GM06990 (cell line): ENCODE data around the gene SLC2A11.

ENCODE experiments used
- DNase-seq: peaks from one replicate; pipeline ENCODE4 v3.0.0-alpha.2; 2011; ENCODE audit not compliant: insufficient read length; ENCODE audit errors: extremely low read depth
- H3K27me3 ChIP-seq: replicated peaks from 2 replicates; pipeline ENCODE4 v1.6.0; 2011; ENCODE audit warnings: low read length; ENCODE audit not compliant: control insufficient read depth, insufficient read depth
- H3K36me3 ChIP-seq: 2 replicates; pipeline ENCODE4 v1.5.1; 2011; ENCODE audit warnings: low read length; ENCODE audit not compliant: control insufficient read depth, insufficient read depth
- H3K4me3 ChIP-seq: replicated peaks from 2 replicates; pipeline ENCODE4 v1.5.1; 2011; ENCODE audit warnings: low read depth, mild to moderate bottlenecking, control low read depth, low read length
- TF ChIP-seq, protein P1 (sequence below): IDR thresholded peaks from 2 replicates; pipeline ENCODE4 v1.5.1; 2011; ENCODE audit warnings: low read length, control low read depth, mild to moderate bottlenecking, inconsistent platforms; ENCODE audit not compliant: insufficient read depth, poor library complexity, severe bottlenecking

Gene SLC2A11

DNA sequence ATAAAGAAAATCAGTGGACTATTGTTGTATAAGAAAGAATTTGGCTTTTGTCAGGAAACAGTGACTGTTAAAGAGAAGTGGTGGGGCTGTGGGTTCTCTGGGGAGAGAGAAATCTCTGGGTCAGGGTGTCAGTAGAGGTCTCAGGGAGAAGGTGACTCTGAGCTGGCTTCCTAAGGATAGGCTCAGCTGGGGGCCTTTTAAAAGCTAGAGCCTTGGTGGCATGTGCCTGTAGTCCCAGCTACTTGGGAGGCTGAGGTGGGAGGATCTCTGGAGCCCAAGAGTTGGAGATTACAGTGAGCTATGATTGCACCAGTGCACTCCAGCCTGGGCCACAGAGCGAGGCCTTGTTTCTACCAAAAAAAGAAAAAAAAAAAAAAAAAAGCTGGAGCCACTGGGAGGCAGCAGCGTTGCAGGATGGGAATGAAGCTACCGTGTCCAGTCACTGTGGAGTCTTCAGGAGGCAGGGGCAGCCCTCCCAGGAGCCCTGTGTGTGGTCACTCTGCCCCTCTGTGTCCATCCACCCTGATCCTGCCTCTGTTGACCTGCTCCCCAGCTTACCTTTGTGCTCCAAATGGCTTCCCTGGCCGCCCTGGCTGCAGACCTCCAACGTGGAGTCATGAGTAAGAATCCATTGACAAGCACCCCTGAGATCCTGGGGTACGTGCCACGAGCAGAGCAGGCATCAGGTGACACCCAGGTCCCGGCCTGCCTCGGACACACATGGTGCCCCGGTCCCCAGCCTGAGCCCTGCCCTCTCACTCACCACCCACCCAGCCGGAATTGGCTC, 31.1 kb downstream of the SLC2A11 start:
- H3K36me3 ChIP-seq = no peaks in the 10 kb centered on the region; the same call in 1 of the 2 replicates
- DNase-seq = no peak
- TF ChIP-seq, protein P1, sequence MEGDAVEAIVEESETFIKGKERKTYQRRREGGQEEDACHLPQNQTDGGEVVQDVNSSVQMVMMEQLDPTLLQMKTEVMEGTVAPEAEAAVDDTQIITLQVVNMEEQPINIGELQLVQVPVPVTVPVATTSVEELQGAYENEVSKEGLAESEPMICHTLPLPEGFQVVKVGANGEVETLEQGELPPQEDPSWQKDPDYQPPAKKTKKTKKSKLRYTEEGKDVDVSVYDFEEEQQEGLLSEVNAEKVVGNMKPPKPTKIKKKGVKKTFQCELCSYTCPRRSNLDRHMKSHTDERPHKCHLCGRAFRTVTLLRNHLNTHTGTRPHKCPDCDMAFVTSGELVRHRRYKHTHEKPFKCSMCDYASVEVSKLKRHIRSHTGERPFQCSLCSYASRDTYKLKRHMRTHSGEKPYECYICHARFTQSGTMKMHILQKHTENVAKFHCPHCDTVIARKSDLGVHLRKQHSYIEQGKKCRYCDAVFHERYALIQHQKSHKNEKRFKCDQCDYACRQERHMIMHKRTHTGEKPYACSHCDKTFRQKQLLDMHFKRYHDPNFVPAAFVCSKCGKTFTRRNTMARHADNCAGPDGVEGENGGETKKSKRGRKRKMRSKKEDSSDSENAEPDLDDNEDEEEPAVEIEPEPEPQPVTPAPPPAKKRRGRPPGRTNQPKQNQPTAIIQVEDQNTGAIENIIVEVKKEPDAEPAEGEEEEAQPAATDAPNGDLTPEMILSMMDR = no peak
- H3K27me3 ChIP-seq = no peaks in the 10 kb centered on the region
- no peak overlapping the region for H3K4me3 ChIP-seq

DNA sequence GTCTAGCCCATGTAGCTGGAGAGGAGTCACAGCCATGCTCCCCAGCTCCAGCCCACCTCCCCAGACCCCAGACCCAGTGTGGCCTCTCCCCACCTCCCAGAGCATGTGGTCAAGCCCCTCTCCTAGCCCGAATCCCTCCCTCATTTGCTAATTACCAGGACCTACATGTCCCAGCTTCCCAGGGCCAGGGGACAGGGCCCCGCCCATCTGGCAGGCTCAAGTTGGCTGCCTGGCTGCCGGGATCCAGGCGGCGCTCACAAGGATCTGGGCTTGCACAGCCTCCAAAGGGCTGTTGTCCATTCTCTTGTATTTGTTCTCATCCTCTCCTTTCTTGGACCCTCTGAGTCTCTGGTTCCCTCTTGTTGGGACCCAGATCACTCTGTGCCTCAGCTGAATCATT, 31.9 kb downstream of the SLC2A11 start:
- H3K27me3 ChIP-seq = no peaks in the 10 kb centered on the region
- no peak for DNase-seq
- no peaks in the 10 kb centered on the region; the same call in 1 of the 2 replicates for H3K36me3 ChIP-seq
- TF ChIP-seq, protein P1 = no peak
- H3K4me3 ChIP-seq = no peak overlapping the region

DNA sequence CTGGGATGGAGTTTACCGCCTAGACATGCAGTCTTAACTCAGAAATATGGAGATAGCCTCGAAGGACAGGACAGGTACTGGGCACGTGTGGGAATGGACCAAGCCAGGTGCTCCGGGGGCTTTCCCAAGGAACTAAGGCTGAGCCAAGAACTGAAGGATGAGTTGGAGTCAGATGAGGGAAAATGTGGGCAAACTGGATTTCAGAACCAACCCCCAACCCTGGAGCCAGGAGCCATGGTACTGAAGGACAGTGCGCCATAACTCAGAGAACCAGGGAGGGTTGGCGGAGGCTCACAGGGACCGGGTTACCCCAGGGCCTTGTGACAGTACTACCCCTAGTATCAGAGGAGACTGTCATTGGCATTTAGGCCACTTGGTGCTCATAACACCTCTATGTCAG, 34.1 kb downstream of the SLC2A11 start:
- no peaks in the 10 kb centered on the region for H3K27me3 ChIP-seq
- no peak for DNase-seq
- TF ChIP-seq, protein P1 = no peak
- peaks cover 6% of the 10 kb centered on the region for H3K36me3 ChIP-seq
- no peak overlapping the region for H3K4me3 ChIP-seq

DNA sequence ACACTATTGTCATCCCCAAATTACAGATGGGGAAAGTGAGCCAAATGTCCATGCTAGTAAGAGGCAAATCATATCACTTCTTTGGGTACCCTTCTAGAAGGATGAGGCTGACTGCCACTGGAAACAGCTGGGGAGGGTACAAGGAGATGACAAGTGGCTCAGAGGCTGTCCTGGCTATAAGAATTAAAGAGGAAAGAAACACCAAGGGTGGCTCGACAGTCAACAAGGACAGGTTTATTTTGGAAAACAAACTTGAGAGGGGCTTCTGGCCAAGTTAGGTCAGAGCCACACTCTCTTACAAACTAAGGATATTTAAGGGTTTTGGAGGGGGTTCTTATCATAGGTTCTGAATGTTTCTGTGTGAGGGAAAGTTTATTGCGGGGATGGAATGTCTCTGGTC, 34.5 kb downstream of the SLC2A11 start:
- Histone ChIP-seq H3K27me3 (no peaks in the 10 kb centered on the region), H3K4me3 (no peak overlapping the region), H3K36me3 (peaks cover 10% of the 10 kb centered on the region)
- TF ChIP-seq, protein P1 = no peak
- DNase-seq = no peak

DNA sequence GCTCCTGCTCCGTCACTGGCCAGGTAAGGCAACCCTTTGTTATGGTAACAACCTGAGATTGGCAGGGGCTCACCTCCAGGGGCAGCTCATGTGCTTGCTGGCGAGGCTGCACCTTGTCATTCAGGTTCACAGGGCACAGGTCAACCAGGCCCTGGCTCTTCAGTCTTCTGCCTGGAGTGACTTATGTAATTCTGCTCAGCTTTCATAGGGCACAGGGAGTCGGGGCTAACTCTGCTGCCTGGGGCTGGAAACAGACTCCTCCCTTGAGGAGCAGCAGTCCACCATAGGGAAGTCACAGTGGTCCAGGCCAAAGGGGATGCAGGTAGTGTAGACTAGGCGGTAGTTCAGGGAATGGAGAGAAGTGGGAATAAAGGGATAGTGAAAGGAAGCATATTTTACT, 35.0 kb downstream of the SLC2A11 start:
- Histone ChIP-seq H3K27me3 (no peaks in the 10 kb centered on the region), H3K4me3 (no peak overlapping the region), H3K36me3 (peaks cover 14% of the 10 kb centered on the region)
- TF ChIP-seq, protein P1 = no peak
- no peak for DNase-seq
